CD4-positive, alpha-beta T cell treated with Interleukin-10 for 1 hour (primary cell): Measurements from ENCODE around the gene PPIL6.
A peak's percentile ranks its signal among the peaks of the same experiment; 100 is the strongest.
"Not testable (repeated sequence)": the region's sequence is repeated elsewhere in the genome, so short reads cannot be mapped to it uniquely, and the experiment has no call there.

ENCODE experiments used
- DNase-seq: peaks from one replicate; pipeline ENCODE4 v3.0.0-alpha.2; 2020

The PPIL6 gene

DNA sequence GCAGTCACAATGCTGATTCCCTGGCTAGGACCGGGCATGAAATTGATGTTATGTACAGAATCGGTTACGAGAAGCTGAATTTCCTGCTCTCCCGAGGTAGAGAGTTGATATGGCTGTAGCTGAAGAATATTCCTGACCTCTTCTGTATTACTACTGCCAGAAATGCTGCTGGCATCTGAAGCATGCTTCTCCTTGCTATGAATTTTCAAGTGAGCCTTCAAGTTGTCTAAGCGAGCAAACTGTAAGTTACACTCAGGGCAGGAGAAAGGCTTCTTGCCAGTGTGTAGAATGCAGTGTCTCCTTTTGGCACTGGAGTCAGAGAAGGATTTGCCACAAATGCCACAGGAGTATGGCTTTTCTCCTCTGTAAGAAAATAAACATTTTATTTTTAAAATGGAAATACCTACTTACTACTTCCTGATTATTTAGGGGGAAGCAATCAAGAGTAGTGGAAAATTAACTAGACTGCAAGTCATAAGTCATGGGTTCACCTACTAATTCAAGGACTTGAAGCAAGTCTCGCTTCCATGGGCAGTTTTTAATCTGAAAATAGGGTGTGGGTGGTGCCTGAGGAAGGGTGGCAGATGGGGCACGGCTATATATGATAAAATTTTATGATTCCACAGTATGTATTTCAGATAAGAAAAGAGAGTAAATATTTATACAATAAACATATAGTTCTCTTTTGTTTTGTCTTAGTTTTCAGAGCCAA lies 25.9 kb upstream of the PPIL6 start:
- no peak for DNase-seq

GRCh38 chr6:109465772-109466171 lies 25.3 kb upstream of the PPIL6 start:
- no peak for DNase-seq

DNA sequence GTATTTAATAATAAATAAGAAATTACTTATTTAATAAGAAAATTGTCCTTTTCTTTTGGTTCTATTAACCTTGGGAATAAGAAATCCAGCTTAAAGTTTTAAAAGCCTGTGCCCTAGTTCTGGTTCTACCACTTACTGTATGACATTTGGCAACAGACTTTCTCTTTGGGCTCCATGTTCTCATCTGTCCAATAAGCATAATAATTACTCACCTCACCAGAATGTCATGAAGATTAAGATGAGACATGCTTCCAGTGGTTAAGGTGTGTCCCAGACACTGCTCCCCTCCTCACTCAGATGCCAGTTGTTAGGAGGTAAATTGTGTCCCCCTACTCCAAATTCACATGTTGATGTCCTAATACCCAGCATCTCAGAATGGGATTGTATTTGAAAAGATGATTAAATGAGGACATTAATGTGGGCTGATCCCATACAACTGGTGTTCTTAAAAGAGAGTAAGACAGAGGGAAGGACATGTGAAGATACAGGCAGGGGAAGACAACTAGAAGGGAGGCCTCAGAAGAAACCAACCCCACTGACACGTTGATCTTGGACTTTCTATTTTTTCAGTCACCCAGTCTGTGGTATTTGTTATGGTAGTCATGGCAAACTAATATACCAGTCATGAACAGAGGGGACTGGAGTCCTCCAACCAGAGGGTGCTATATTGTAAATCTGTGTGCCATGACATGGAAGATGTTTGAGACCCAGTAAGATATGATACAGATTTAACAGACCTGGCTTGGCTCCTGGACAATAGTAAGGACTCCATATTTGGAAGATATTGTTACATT lies 21.5 kb upstream of the PPIL6 start:
- DNase-seq, result peak; percentile 23

- not testable (repeated sequence) for DNase-seq
These were observed 20.8 kb upstream of the PPIL6 start for GRCh38 chr6:109461205-109461604.

DNA sequence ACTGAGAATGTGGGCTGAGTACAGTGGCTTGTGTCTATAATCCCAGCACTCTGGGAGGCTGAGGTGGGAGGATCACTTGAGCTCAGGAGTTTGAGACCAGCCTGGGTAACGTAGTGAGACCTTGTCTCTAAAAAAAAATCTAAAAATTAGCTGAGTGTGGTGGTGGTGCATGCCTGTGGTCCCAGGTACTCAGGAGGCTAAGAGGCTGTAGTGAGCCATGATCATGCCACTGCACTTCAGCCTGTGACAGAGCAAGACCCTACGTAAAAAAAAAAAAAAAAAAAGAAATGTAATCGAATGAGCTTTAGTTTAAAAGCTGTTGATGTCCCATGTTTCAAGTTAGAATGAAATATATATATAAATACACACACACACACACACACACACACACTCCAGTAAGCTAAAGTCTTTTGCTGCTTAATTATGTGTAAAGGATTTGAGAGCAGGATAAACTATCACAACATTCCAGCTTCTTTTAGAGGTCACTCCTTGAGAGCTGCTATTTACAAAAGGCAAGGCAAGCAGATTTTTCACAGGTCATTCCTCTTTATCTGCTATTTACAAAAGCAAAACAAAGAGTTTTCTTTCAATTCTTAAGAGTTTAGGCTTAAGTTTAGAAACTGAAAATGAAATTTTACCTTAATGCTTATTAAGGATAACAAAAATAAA lies 19.9 kb upstream of the PPIL6 start:
- no peak for DNase-seq

- peak; percentile 62 for DNase-seq
These were observed 18.5 kb upstream of the PPIL6 start for GRCh38 chr6:109458774-109459531.

GRCh38 chr6:109457562-109457996 lies 17.2 kb upstream of the PPIL6 start:
- DNase-seq, result no peak

DNA sequence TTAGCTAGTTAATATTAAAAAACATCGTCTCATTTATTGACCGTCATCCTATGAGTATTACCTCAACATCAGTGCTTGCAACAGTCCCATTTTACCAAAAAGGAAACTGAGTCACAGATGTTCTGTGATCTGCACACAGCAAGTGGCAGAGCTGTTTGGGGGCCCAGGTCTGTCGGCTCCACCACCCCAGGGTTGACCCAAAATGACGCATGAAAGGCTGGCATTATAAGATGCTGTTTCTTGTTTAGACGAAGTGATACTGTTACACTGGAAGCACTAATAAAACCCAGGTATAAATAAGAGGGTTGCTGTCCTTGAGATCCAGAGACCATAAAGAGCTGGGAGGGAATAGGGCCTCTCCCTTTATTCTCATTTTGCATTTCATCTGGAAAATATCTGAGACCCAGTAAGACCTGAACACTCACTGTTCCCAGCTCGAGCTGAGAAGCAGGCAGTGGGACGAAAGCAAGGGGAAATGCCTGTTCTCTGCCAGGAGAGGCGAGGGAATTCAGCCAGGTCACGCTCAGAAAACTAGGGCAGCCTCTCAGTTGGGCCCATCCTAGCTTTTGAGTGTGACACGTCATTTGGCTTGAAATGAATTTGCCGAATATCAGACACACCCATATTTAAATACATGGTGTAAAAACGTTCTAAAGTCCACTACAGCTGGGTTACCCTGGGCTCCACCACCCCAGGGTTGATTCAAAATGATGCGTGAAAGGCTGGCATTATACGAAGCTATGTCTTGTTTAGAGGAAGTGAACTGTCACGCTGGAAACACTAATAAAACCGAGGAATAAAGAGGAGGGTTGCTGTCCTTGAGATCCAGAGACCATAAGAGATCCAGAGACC lies 16.5 kb upstream of the PPIL6 start:
- DNase-seq, result no peak

- no peak for DNase-seq
These were observed 15.7 kb upstream of the PPIL6 start for GRCh38 chr6:109456111-109456583.

- peak; percentile 81 for DNase-seq
These were observed 15.1 kb upstream of the PPIL6 start, which contains the start of gene MICAL1 for GRCh38 chr6:109455437-109456110. Gene MICAL1, minus strand, starts transcription at chr6:109455772. Its CDS starts 1,576 bp downstream, at chr6:109454196.

DNA sequence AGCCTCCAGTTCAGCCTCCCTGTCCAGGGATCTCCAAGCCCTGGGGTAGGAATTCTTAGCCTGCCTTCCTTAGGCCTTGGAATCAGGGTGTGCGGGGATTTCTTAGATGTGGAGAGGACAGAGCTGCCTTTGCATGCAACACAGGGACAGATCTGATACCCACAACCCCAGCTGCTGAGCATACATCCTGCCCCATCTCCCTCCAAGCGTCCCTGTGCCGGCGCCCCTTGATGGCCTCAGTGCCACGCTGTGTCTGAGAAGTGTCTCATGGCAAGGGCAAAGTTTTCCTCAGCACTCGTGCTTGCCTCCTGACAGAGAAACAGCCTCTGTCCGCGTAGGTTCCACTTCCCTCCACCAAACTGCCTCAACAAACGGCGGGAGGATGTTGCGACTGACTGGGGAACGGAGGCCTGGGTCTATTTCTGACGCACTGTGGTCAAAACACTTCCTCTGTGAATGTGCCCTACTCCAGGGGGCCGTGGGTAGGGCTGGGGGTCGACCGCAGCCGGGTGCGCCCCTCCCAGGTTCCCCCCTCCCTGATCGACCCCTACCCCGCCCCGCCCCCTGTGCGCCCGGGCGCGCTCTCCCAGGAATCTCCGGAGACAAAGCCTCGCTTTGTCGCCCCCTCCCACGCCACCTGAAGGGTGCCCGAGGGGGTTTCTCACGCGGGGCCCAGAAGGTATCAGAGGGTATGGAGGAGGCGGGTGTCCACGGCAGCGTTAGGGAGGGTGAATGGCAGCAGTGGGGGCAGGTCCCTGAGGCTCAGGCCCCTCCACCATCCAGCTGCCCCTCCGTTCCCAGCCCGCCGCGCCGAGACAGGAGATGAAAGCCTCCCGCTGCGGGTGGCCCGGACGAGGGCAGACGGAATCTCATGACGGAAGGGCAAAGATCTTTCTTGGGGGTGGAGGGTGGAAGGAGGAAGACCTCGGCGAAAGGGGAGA lies 14.3 kb upstream of the PPIL6 start:
- peak; percentile 76 for DNase-seq

DNA sequence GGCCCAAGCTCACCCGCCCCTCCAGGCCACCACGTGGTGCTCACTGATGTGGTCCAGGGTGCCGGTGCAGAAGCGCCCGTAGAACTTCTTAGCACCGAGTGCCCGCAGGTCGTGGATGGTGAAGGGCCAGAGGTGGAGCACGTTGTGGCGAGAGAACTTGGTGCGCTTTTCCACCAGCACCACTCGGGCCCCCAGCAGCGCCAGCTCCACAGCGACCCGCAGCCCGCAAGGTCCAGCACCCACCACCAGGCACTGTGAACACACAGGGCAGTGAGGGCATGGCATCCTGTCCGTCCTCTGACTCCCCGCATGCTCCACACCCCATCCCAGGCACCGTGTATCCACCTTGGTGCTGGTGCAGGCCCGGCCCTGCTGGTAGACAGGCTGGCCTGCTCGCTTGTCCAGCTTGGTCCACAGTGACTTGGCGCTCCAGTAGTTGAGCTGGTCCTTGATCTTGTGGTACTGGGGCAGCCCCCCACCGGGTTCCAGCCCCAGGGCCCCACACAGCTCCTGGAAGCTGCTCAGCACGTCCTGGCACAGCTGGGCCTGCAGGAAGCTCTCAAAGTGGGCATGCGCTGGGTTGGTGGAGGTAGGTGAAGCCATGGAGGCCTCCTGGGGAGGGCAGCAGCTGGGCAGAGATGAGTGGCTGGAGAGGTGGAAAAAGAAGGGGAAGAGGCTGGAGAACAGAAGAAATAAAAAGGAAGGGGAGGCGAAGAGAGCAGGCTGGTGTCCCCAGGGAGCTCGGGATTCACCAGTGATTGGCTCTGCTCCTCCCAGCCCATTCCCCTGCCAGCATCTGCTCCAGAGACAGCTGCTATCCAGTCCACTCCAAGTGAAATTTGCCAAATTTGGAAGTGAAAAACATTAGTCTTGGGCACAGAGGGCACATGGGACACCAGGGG lies 13.4 kb upstream of the PPIL6 start:
- DNase-seq, result no peak

- no peak for DNase-seq
These were observed 12.7 kb upstream of the PPIL6 start for GRCh38 chr6:109453156-109453555.

DNA sequence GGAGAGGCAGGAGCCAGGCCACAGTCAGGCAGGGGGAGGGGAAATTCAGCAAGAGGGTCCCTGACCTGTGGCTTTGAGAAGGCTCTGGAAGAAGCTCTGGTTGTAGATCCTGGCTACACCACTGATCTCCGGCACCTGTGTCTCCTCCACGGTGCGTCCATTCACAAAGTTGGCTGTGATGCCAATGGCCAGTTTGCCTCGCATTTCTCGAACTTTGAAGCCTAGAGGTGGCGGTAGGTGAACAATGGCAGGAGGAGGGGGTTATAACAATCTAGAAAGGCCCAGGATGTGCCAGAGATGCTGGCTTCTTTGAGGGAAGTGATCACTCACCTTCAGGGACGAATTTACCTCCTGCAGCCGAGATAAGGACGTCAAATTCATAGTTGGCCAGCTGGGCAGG lies 11.8 kb upstream of the PPIL6 start:
- no peak for DNase-seq

DNA sequence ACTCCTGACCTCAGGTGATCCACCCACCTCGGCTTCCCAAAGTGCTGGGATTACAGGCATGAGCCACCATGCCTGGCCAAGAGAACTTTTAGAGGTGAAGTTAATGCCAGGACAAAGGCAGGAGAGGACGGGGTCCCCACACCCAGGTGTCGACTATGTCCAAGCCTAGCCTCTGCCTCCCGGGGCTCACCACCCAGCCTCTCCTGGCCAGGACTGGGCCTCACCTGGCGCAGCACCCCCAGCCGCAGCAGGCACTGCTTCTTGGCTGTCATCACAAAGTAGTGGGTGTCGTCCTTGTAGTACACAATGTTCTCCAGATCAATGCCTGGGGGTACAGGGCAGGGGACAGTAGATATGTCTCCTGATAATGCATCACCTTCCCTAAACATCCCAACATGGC lies 10.9 kb upstream of the PPIL6 start:
- DNase-seq, result no peak

- DNase-seq, result no peak
These were observed 10.4 kb upstream of the PPIL6 start for GRCh38 chr6:109450801-109451200.

- peak; percentile 50 for DNase-seq
These were observed 9.6 kb upstream of the PPIL6 start for GRCh38 chr6:109449795-109450673.
